ENCODE data around the gene ADARB2. TPM values are rescaled to one million over a fixed set of nuclear protein-coding genes. Genes with fewer than 3 reads are reported as not detected.

Gene ADARB2
- total RNA-seq, 1 experiment from 2014 or later: not detected

DNA sequence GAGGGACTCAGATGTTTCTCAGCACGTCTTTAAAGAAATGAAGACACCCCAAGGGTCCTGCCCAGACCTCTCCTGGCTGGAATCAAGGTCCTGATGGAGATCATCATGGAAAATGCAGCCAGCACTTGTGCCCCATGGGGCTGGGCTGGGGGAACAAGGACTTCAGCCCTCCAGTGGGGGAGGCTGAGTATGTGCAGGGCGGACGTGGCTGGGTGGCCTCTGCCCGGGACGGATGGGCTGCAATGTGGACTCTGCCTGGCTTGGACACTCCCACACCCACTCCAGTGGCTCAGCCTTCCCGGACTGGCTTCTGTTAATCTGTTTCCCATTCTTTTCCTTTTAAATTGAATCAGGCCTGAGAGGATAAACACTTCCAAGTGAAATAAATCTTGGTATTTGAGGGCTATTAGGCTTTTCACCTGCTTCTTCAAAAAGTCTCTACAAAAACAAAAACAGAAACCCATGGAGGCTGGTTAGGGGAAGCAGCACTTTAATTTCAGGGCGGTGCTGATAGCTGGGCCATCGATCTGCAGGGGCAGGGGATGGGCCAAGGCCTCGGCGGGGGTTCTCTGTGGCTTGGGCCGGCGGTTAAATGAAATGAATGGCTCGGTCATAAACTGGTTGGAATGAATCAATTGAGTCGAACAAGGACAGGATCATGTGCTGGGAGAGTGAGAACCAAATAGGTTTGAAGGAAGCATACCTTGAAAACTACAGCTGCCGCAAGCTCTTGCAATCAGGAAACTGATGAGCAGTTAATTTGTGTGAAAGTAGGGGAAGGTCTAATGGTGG is 51.4 kb downstream of the ADARB2 start:
- no TSS peak for BruUV-seq (replicated peaks)
- no peak overlapping the region for H3K27ac Mint-ChIP-seq (ENCODE audit: unreplicated experiment)
- no peak overlapping the region for H3K4me3 Mint-ChIP-seq (ENCODE audit: low read depth, unreplicated experiment)
- H3K4me1 Mint-ChIP-seq (ENCODE audit: low read depth, unreplicated experiment): no peaks in the 10 kb centered on the region
- H3K36me3 Mint-ChIP-seq (ENCODE audit: insufficient read depth, unreplicated experiment): no peaks in the 10 kb centered on the region
- CTCF ChIA-PET: interaction anchor here (0.7 kb wide), 2 partner anchors 239 to 1234 kb away, joined by 3 to 7 read pairs; no protein-coding TSS in a partner anchor
- no peak for DNase-seq
- peaks cover 10% of the 10 kb centered on the region for H3K9me3 Mint-ChIP-seq (ENCODE audit: low read depth, unreplicated experiment)
- intact Hi-C loops (cut with micrococcal nuclease; ENCODE audit: unreplicated experiment): no loop called here
- TF ChIP-seq, protein P1, sequence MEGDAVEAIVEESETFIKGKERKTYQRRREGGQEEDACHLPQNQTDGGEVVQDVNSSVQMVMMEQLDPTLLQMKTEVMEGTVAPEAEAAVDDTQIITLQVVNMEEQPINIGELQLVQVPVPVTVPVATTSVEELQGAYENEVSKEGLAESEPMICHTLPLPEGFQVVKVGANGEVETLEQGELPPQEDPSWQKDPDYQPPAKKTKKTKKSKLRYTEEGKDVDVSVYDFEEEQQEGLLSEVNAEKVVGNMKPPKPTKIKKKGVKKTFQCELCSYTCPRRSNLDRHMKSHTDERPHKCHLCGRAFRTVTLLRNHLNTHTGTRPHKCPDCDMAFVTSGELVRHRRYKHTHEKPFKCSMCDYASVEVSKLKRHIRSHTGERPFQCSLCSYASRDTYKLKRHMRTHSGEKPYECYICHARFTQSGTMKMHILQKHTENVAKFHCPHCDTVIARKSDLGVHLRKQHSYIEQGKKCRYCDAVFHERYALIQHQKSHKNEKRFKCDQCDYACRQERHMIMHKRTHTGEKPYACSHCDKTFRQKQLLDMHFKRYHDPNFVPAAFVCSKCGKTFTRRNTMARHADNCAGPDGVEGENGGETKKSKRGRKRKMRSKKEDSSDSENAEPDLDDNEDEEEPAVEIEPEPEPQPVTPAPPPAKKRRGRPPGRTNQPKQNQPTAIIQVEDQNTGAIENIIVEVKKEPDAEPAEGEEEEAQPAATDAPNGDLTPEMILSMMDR (IDR thresholded peaks at IDR 0.05; ENCODE audit: unreplicated experiment): no peak
- peaks cover 23% of the 10 kb centered on the region for H3K27me3 Mint-ChIP-seq (ENCODE audit: unreplicated experiment)

DNA sequence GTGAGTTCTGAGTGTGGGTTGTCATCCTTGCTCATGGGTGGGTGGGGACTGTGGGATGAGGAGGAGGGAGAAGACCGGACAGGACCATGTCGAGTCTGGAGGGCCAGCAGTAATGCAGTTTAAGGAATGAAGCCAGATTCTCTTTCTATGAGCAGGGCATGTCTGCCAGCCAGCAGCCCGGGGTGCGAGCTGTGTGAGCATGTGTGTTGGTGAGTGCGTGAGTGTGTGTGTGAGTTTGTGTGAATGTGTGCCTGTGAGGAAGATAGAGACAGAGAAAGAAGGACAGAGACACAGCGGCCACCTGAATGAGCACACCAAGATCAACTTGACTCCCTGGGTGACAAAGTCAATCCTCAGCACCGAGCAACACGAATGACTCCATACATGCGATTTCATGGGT is 52.3 kb downstream of the ADARB2 start:
- H3K4me1 Mint-ChIP-seq (ENCODE audit: low read depth, unreplicated experiment): no peaks in the 10 kb centered on the region
- TF ChIP-seq, protein P1 (IDR thresholded peaks at IDR 0.05; ENCODE audit: unreplicated experiment): no peak
- H3K9me3 Mint-ChIP-seq (ENCODE audit: low read depth, unreplicated experiment): peaks cover 11% of the 10 kb centered on the region
- H3K27me3 Mint-ChIP-seq (ENCODE audit: unreplicated experiment): peaks cover 23% of the 10 kb centered on the region
- no peak overlapping the region for H3K27ac Mint-ChIP-seq (ENCODE audit: unreplicated experiment)
- no TSS peak for BruUV-seq (replicated peaks)
- no peaks in the 10 kb centered on the region for H3K36me3 Mint-ChIP-seq (ENCODE audit: insufficient read depth, unreplicated experiment)
- intact Hi-C loops (cut with micrococcal nuclease; ENCODE audit: unreplicated experiment): no loop called here
- CTCF ChIA-PET: interaction anchor here (0.7 kb wide), 1 partner anchor 42 kb away, joined by 4 read pairs; no protein-coding TSS in a partner anchor
- H3K4me3 Mint-ChIP-seq (ENCODE audit: low read depth, unreplicated experiment): no peak overlapping the region
- DNase-seq: no peak

DNA sequence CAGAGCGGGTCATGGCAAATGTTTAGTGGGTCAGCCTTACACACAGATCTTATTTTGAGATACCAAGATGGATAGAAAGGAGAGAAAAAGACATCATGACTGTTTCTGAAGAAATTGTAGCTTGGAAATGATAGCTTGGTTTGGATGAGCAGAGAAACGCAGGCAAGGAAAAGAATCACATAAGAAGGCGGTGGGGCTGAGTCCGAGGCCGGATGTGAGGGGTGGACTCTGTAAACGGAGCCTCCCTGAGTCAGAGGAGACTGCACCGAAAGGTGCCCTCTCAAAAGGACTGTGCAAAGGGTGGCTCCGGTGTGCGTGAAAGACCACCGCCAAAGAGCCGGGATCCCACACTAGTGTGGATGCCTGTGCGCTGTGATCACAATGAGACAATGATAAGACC is 53.7 kb downstream of the ADARB2 start:
- no peak overlapping the region for H3K4me3 Mint-ChIP-seq (ENCODE audit: low read depth, unreplicated experiment)
- H3K4me1 Mint-ChIP-seq (ENCODE audit: low read depth, unreplicated experiment): no peaks in the 10 kb centered on the region
- no TSS peak for BruUV-seq (replicated peaks)
- H3K27me3 Mint-ChIP-seq (ENCODE audit: unreplicated experiment): peaks cover 28% of the 10 kb centered on the region
- peaks cover 11% of the 10 kb centered on the region for H3K9me3 Mint-ChIP-seq (ENCODE audit: low read depth, unreplicated experiment)
- intact Hi-C loops (cut with micrococcal nuclease; ENCODE audit: unreplicated experiment): no loop called here
- no peaks in the 10 kb centered on the region for H3K36me3 Mint-ChIP-seq (ENCODE audit: insufficient read depth, unreplicated experiment)
- no peak for DNase-seq
- no peak overlapping the region for H3K27ac Mint-ChIP-seq (ENCODE audit: unreplicated experiment)
- CTCF ChIA-PET: no interaction called here
- TF ChIP-seq, protein P1 (IDR thresholded peaks at IDR 0.05; ENCODE audit: unreplicated experiment): no peak

DNA sequence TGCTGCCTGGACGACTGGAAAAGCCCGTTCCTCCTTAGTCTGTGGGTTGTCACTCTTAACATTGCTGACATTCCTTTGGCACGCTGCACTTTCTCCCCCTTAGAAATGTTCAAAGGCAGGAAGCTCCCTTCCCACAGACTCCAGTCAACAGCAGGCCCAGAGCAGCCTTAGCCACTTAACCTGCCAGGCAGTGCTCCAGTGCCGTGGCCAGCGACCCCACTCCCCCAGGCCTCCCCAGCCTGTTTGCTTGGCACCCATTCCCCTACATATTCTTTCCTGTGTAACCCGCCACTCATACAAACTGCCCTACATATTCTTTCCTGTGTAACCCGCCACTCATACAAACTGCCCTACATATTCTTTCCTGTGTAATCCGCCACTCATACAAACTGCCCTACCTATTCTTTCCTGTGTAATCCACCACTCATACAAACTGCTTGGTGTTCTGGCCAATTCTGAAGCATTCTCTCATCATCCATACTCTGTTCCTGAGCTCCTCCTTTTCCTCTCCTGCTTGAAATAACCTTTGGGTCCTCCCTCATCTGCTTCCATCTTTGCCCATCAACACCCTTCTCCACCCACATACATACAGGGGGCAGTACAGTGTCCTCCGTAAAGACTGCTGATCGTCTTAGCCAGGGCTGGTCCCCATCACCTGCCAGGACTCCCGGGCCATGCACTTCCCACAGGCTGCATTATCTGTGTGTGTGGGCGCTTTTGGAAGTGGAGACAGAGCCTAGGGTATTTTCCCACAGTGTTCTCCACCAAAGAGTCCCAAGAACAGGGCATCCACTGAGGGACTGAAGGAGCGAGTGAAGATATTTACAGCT is 57.3 kb downstream of the ADARB2 start:
- no TSS peak for BruUV-seq (replicated peaks)
- H3K36me3 Mint-ChIP-seq (ENCODE audit: insufficient read depth, unreplicated experiment): no peaks in the 10 kb centered on the region
- TF ChIP-seq, protein P1 (IDR thresholded peaks at IDR 0.05; ENCODE audit: unreplicated experiment): no peak
- no peak overlapping the region for H3K27ac Mint-ChIP-seq (ENCODE audit: unreplicated experiment)
- H3K4me3 Mint-ChIP-seq (ENCODE audit: low read depth, unreplicated experiment): no peak overlapping the region
- intact Hi-C loops (cut with micrococcal nuclease; ENCODE audit: unreplicated experiment): no loop called here
- CTCF ChIA-PET: no interaction called here
- no peaks in the 10 kb centered on the region for H3K4me1 Mint-ChIP-seq (ENCODE audit: low read depth, unreplicated experiment)
- H3K9me3 Mint-ChIP-seq (ENCODE audit: low read depth, unreplicated experiment): peaks cover 10% of the 10 kb centered on the region
- H3K27me3 Mint-ChIP-seq (ENCODE audit: unreplicated experiment): peaks cover 13% of the 10 kb centered on the region
- DNase-seq: no peak

Measured in Calu3 (cell line).